AG04449 (cell line): ENCODE data around the gene PEAR1.

Experiments used
- CTCF ChIA-PET: fragments of 350-600 bp; formaldehyde crosslinking; extraction: SDS; loops from one replicate; lab custom pipeline; 2021; ENCODE audit warnings: antibody characterized with exemption; lab: Yijun Ruan, JAX
- POLR2A ChIA-PET: fragments of 400-600, 350-600 bp; formaldehyde crosslinking; extraction: SDS; loops from one replicate; lab custom pipeline; 2020; ENCODE audit warnings: antibody characterized with exemption, inconsistent platforms; lab: Yijun Ruan, JAX
- DNase-seq: peaks from one replicate; pipeline ENCODE4 v3.0.0-alpha.2; 2010; ENCODE audit warnings: low read depth, low spot score
- H3K4me3 ChIP-seq: 2 replicates; pipeline ENCODE4 v1.5.1; 2011; ENCODE audit warnings: low read depth, mild to moderate bottlenecking, control low read depth, low read length
- TF ChIP-seq, protein P1 (sequence below): IDR thresholded peaks from one replicate; pipeline ENCODE4 v1.5.1; 2011; ENCODE audit warnings: mild to moderate bottlenecking, moderate library complexity, low read length, control low read depth, inconsistent platforms; ENCODE audit not compliant: insufficient read depth; ENCODE audit errors: missing control alignments

The PEAR1 gene

DNA sequence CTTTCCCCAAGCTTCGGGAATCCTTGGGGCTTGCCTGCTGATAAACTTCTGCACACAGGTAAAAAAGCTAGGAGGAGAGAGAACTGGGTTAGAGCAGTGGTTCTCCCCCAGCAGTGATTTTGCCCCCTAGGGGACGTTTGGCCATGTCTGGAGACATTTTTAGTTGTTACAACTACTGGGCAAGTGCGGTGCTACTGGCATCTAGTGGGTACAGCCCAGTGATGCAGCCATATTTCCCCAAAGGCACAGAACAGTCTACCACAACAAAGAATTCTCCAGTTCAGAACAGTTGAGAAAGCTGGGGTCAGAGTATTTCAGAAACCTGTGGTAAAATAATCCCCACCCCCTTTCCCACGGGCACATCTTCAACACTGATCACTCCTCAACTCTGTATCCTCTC lies 68.2 kb downstream of the PEAR1 start:
- POLR2A ChIA-PET: no interaction called here
- TF ChIP-seq, protein P1, sequence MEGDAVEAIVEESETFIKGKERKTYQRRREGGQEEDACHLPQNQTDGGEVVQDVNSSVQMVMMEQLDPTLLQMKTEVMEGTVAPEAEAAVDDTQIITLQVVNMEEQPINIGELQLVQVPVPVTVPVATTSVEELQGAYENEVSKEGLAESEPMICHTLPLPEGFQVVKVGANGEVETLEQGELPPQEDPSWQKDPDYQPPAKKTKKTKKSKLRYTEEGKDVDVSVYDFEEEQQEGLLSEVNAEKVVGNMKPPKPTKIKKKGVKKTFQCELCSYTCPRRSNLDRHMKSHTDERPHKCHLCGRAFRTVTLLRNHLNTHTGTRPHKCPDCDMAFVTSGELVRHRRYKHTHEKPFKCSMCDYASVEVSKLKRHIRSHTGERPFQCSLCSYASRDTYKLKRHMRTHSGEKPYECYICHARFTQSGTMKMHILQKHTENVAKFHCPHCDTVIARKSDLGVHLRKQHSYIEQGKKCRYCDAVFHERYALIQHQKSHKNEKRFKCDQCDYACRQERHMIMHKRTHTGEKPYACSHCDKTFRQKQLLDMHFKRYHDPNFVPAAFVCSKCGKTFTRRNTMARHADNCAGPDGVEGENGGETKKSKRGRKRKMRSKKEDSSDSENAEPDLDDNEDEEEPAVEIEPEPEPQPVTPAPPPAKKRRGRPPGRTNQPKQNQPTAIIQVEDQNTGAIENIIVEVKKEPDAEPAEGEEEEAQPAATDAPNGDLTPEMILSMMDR: no peak
- DNase-seq: no peak
- CTCF ChIA-PET: interaction anchor here (1.7 kb wide), 1 partner anchor 34 kb away, joined by 5 read pairs; no protein-coding TSS in a partner anchor
- no peak overlapping the region for H3K4me3 ChIP-seq

DNA sequence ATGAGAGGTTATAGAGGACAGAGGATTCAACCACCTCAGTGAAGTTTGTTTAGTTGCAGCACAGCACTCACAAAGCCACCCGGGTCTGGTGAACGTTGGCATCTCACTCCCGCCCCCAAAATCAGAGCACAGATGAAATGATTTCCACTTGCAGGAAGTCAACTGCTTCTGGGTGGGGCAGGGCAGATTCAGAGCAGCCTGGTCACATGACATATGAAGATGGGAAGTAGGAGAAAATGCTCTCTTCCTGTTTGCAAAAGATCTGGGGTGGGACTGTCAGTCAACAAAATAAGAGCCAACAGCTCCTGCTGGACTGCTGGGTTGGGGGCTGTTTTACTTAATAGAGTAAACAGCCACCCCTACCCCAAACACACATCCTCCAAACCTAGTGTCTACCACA lies 70.1 kb downstream of the PEAR1 start:
- no peak overlapping the region for H3K4me3 ChIP-seq
- ChIA-PET CTCF (interaction anchor here (1.1 kb wide), 1 partner anchor 193 kb away, joined by 3 read pairs; no protein-coding TSS in a partner anchor), POLR2A (no interaction called here)
- TF ChIP-seq, protein P1: no peak
- no peak for DNase-seq

DNA sequence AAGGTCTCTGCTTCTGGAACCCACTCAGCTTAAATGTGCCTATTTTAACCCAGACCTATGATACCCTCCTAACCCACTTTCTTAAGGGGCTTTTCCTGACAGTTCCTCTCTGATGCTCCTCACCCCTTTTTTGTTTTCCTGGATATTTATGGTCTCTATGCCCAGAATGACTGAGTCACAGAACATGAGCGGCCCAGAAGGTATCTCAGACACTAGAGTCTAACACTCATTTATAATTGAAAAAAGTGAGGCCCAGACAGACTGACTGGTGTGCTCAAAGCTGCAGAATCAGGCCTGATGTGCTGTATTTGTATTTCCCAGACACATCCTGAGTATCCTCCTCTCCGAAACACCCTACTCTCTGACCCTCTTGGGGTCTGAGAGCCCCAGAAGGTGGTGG lies 70.9 kb downstream of the PEAR1 start:
- DNase-seq: no peak
- H3K4me3 ChIP-seq: no peak overlapping the region
- POLR2A ChIA-PET: no interaction called here
- TF ChIP-seq, protein P1: no peak
- CTCF ChIA-PET: interaction anchor here (1.0 to 1.2 kb wide), 3 partner anchors 15 to 192 kb away, joined by 3 read pairs; no protein-coding TSS in a partner anchor
